PC-3 (cell line): ENCODE results near the gene GALNT10. TPM values are rescaled to one million over a fixed set of nuclear protein-coding genes. Genes with fewer than 3 reads are reported as not detected.
A peak's percentile ranks its signal among the peaks of the same experiment; 100 is the strongest.

Experiments used
- ATAC-seq: fragments of 200-7000 bp; cut with Tn5 transposase; 2 replicates; pipeline ENCODE4 v1.9.1; 2020; ENCODE audit warnings: mild to moderate bottlenecking, moderate library complexity
- BruUV-seq: library from RNA; stranded (reverse); fragments of 400-500 nt; replicated peaks from 2 replicates; lab custom pipeline; 2021; lab: Mats Ljungman, UMichigan
- CTCF ChIA-PET: fragments of 300-600 bp; sonication (Branson Sonifier 250); formaldehyde crosslinking; loops from one replicate; lab custom pipeline; 2022; ENCODE audit warnings: antibody characterized with exemption; lab: Charles Lee
- POLR2A ChIA-PET: fragments of 300-600 bp; sonication (Branson Sonifier 250); formaldehyde crosslinking; loops from one replicate; lab custom pipeline; 2022; ENCODE audit warnings: antibody characterized with exemption; ENCODE audit not compliant: unreplicated experiment; lab: Charles Lee
- DNase-seq: peaks from one replicate; pipeline ENCODE4 v3.0.0-alpha.2; 2015
- H2AFZ ChIP-seq: fragments of 300-600 bp; sonication (generic); 2 replicates; pipeline ENCODE4 v1.6.0; 2016; ENCODE audit warnings: antibody characterized with exemption, low read length
- H3F3A ChIP-seq: fragments of 300-600 bp; sonication (generic); one replicate; pipeline ENCODE4 v1.6.0; 2017; ENCODE audit warnings: antibody characterized with exemption, low read length, control low read depth, mild to moderate bottlenecking; ENCODE audit not compliant: unreplicated experiment
- H3K27ac ChIP-seq: fragments of 300-600 bp; sonication (generic); 2 replicates; pipeline ENCODE4 v1.5.1; 2016; ENCODE audit warnings: mild to moderate bottlenecking, low read length
- H3K27me3 ChIP-seq: fragments of 300-600 bp; sonication (generic); 2 replicates; pipeline ENCODE4 v1.6.1; 2016; ENCODE audit warnings: low read length, mixed read lengths
- H3K36me3 ChIP-seq: fragments of 300-600 bp; sonication (generic); 2 replicates; pipeline ENCODE4 v1.6.1; 2016; ENCODE audit warnings: low read depth, mixed run types, low read length, mixed read lengths
- H3K4me1 ChIP-seq: fragments of 300-600 bp; sonication (generic); 2 replicates; pipeline ENCODE4 v1.5.1; 2016; ENCODE audit warnings: low read length; ENCODE audit not compliant: insufficient read depth
- H3K4me2 ChIP-seq: fragments of 300-600 bp; sonication (generic); 2 replicates; pipeline ENCODE4 v1.6.0; 2016; ENCODE audit warnings: low read length
- H3K4me3 ChIP-seq: fragments of 300-600 bp; sonication (generic); 2 replicates; pipeline ENCODE4 v1.5.1; 2016; ENCODE audit warnings: mild to moderate bottlenecking, low read length, mixed read lengths
- H3K79me2 ChIP-seq: fragments of 300-600 bp; sonication (generic); 2 replicates; pipeline ENCODE4 v1.6.1; 2017; ENCODE audit warnings: low read length, mixed read lengths
- H3K9ac ChIP-seq: fragments of 300-600 bp; sonication (generic); 2 replicates; pipeline ENCODE4 v1.6.0; 2016; ENCODE audit warnings: mild to moderate bottlenecking, low read length
- H3K9me2 ChIP-seq: fragments of 300-600 bp; sonication (generic); replicated peaks from 2 replicates; pipeline ENCODE4 v1.6.1; 2016; ENCODE audit warnings: mixed run types, low read length, mixed read lengths
- H3K9me3 ChIP-seq: fragments of 300-600 bp; sonication (generic); 2 replicates; pipeline ENCODE4 v1.6.1; 2016; ENCODE audit warnings: low read length, mixed read lengths
- H4K20me1 ChIP-seq: fragments of 300-600 bp; sonication (generic); 2 replicates; pipeline ENCODE4 v1.6.1; 2016; ENCODE audit warnings: low read length, mixed read lengths
- CTCF ChIP-seq: fragments of 300-600 bp; sonication (generic); conservative IDR thresholded peaks from 2 replicates; pipeline ENCODE4 v1.5.1; 2017; ENCODE audit warnings: antibody characterized with exemption, low read depth, mild to moderate bottlenecking, low read length
- EZH2 ChIP-seq: fragments of 300-600 bp; sonication (generic); IDR thresholded peaks from one replicate; pipeline ENCODE4 v1.6.1; 2017; ENCODE audit warnings: antibody characterized with exemption, mild to moderate bottlenecking, low read length; ENCODE audit not compliant: unreplicated experiment
- EZH2phosphoT487 ChIP-seq: fragments of 300-600 bp; sonication (generic); IDR thresholded peaks from 2 replicates; pipeline ENCODE4 v1.6.1; 2018; ENCODE audit warnings: mild to moderate bottlenecking, antibody characterized with exemption, low read length, borderline replicate concordance
- intact Hi-C: fragments of 100-400 bp; cut with micrococcal nuclease; formaldehyde crosslinking; loops from 2 replicates; pipeline ENCODE4 v1.9.0; 2023
- total RNA-seq: library from RNA; depleted of rRNA; stranded (reverse); fragments of >200 nt; gene quantifications from 2 replicates; pipeline ENCODE4 v1.2.3, GENCODE V29; 2014

The GALNT10 gene
- total RNA-seq, 1 experiment from 2014 or later, result 46.2 TPM

DNA sequence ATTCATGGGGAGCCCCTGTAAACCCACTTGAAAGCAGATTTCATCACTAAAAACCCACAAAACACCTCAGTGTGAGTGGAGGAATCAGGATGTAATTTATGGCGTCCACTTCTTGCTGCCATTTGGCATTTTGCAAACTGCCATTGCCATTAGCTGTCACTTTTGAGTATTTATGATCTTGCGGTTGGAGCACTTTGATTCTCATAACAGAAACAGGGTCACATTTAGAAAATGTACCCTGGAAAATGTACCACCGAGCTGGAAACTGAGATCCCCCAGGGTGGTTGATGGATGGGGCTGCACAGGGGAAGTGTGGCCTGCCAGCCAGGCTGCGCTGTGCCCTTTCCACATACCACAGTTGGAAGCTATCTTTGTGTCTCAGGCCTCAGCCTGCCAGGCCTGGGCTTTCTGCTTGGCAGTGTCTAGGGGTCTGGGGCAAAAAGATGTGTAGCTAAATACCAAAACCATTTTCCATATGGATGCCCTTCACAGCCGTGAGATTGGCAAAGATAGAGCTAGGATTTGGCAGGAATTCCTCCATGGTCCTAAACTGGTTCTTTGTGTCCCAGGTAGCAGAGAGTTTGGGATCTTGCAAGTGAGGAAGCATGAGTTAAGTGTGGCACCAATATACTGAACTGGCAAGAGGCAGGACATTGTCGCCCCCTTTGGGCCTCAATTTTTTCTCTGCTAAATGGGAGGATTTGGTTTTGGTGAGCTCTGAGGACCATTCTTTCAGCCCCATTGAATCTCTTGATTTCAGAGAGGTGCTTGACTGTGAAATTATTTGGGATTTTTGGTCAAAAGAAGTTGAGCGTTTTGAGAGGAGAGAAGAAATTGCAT is 46.2 kb downstream of the GALNT10 start:
- Histone ChIP-seq H3K36me3 (no peaks in the 10 kb centered on the region), H3K79me2 (no peaks in the 10 kb centered on the region), H3K9me3 (no peaks in the 10 kb centered on the region), H3K9ac (no peak overlapping the region), H3K27me3 (no peaks in the 10 kb centered on the region), H2AFZ (no peak overlapping the region), H3K4me2 (no peak overlapping the region), H3K9me2 (no peaks in the 10 kb centered on the region), H3K4me1 (no peaks in the 10 kb centered on the region), H3F3A (no peaks in the 10 kb centered on the region), H4K20me1 (no peaks in the 10 kb centered on the region), H3K4me3 (no peak overlapping the region), H3K27ac (no peak overlapping the region)
- ATAC-seq (no peak), DNase-seq (peak; percentile 5)
- intact Hi-C loops, result no loop called here
- ChIA-PET CTCF (no interaction called here), POLR2A (no interaction called here)
- TF ChIP-seq CTCF, result peak; percentile 30; the same call in 1 of the 2 replicates
- no peak for TF ChIP-seq EZH2phosphoT487
- BruUV-seq, result no TSS peak

DNA sequence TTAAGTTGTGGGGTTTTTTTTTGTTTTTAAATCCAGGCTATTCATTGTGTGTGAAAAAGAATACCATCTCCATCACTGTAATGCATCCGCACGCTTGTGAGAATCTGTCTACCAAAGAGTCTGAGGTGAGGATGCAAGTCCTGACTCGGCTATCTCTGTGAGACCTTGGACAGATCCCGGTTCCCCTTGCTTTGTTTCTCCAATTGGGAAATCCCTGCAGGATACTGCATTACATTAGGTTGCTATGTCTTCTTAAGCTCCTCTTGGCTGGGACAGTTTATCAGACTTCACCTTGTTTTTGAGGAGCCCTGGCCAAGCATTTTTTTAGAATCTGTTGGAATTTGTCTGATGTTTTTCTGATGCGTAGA is 46.8 kb downstream of the GALNT10 start:
- Histone ChIP-seq H2AFZ (no peak overlapping the region), H3K4me1 (no peaks in the 10 kb centered on the region), H3K79me2 (no peaks in the 10 kb centered on the region), H4K20me1 (no peaks in the 10 kb centered on the region), H3K4me2 (no peak overlapping the region), H3K27me3 (no peaks in the 10 kb centered on the region), H3F3A (no peaks in the 10 kb centered on the region), H3K9me2 (no peaks in the 10 kb centered on the region), H3K4me3 (no peak overlapping the region), H3K36me3 (no peaks in the 10 kb centered on the region), H3K9me3 (no peaks in the 10 kb centered on the region), H3K9ac (no peak overlapping the region), H3K27ac (no peak overlapping the region)
- intact Hi-C loops, result no loop called here
- DNase-seq, result no peak
- TF ChIP-seq EZH2, result no peak
- no peak for TF ChIP-seq CTCF
- no peak for TF ChIP-seq EZH2phosphoT487
- no peak for ATAC-seq
- ChIA-PET POLR2A (no interaction called here), CTCF (no interaction called here)
- no TSS peak for BruUV-seq

GRCh38 chr5:154237946-154238345 is 47.4 kb downstream of the GALNT10 start:
- CTCF ChIA-PET, result interaction anchor here (0.6 kb wide), 1 partner anchor 146 kb away, joined by 4 read pairs; no protein-coding TSS in a partner anchor
- no peaks in the 10 kb centered on the region for H3K9me3 ChIP-seq
- intact Hi-C loops, result no loop called here
- no peaks in the 10 kb centered on the region for H3K79me2 ChIP-seq
- TF ChIP-seq EZH2 (no peak), CTCF (no peak), EZH2phosphoT487 (no peak)
- no TSS peak for BruUV-seq
- no peaks in the 10 kb centered on the region for H3K4me1 ChIP-seq
- no peak overlapping the region for H3K4me2 ChIP-seq
- no peak for DNase-seq
- H3K4me3 ChIP-seq, result no peak overlapping the region
- no peaks in the 10 kb centered on the region for H4K20me1 ChIP-seq
- no peaks in the 10 kb centered on the region for H3K36me3 ChIP-seq
- H3K9ac ChIP-seq, result no peak overlapping the region
- ATAC-seq, result no peak
- H3K27me3 ChIP-seq, result no peaks in the 10 kb centered on the region
- H3F3A ChIP-seq, result no peaks in the 10 kb centered on the region
- H3K9me2 ChIP-seq, result no peaks in the 10 kb centered on the region
- H3K27ac ChIP-seq, result no peak overlapping the region
- H2AFZ ChIP-seq, result no peak overlapping the region
- POLR2A ChIA-PET, result no interaction called here
